Activated CD4-positive, alpha-beta T cell treated with anti-CD3 and anti-CD28 coated beads for 36 hours (primary cell): Measurements from ENCODE around the gene TCF4. TPM values are rescaled to one million over a fixed set of nuclear protein-coding genes. Genes with fewer than 3 reads are reported as not detected.

Experiments used
- ATAC-seq: fragments of 200-7000 bp; cut with Tn5 transposase; one replicate; pipeline ENCODE4 v1.10.0; 2021; ENCODE audit warnings: mild to moderate bottlenecking, moderate library complexity
- CTCF ChIA-PET: fragments of 350-600 bp; sonication (Branson Sonifier 250); formaldehyde crosslinking; loops from one replicate; lab custom pipeline; 2021; ENCODE audit warnings: antibody characterized with exemption; lab: Charles Lee
- POLR2A ChIA-PET: fragments of 350-600 bp; sonication (Branson Sonifier 250); formaldehyde crosslinking; loops from one replicate; lab custom pipeline; 2021; ENCODE audit warnings: antibody characterized with exemption, inconsistent platforms; lab: Charles Lee
- DNase-seq: peaks from one replicate; pipeline ENCODE4 v3.0.0-alpha.2; 2020
- H3K27ac Mint-ChIP-seq: one replicate; pipeline ENCODE4 v1.8.0; 2021; ENCODE audit warnings: mixed read lengths
- H3K27me3 Mint-ChIP-seq: one replicate; pipeline ENCODE4 v1.8.0; 2021; ENCODE audit warnings: mixed read lengths
- H3K36me3 Mint-ChIP-seq: one replicate; pipeline ENCODE4 v1.8.0; 2021; ENCODE audit warnings: low read depth, mixed read lengths
- H3K4me1 Mint-ChIP-seq: one replicate; pipeline ENCODE4 v1.8.0; 2021; ENCODE audit warnings: mixed read lengths
- H3K4me3 Mint-ChIP-seq: one replicate; pipeline ENCODE4 v1.8.0; 2021; ENCODE audit warnings: mild to moderate bottlenecking, moderate library complexity, mixed read lengths
- H3K9me3 Mint-ChIP-seq: one replicate; pipeline ENCODE4 v1.8.0; 2021; ENCODE audit warnings: low read depth, mixed read lengths
- intact Hi-C, 2 experiments: fragments of 100-400 bp; cut with DNase I in 1 of 2; cut with micrococcal nuclease in 1 of 2; formaldehyde crosslinking; loops; one replicate each; pipeline versions ENCODE4 v1.14.2 to v1.15.1; 2022 to 2024; cut with DNase I, micrococcal nuclease
- total RNA-seq, 2 experiments: library from RNA; stranded (reverse); gene quantifications; one replicate each; pipeline ENCODE4 v1.2.3, GENCODE V29; 2021

TCF4 gene
- total RNA-seq, 2 experiments from 2014 or later = 0.69 to 1.9 TPM

DNA sequence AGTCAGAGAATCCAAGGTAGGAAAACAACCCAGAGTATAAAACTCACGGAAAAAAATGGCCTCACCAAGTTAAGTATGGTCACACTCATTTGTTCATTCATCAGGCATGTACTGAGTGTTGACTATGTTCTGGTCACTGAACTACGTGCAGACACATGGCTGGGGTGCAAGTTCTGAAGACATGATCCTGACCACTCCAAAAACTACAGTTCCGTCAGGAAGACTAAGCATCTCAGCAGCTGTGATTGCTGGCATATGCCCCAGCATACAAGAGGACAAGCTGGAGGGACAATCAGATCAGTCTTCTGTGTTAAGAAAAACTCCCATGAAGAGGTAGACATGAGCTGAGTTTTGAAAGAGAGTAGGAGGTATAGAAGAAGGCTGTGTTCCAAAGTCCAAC lies 72.8 kb downstream of the TCF4 start:
- no peak overlapping the region for H3K27ac Mint-ChIP-seq
- no peak for ATAC-seq
- H3K27me3 Mint-ChIP-seq = no peaks in the 10 kb centered on the region
- intact Hi-C loops = no loop called here
- DNase-seq = no peak
- H3K4me1 Mint-ChIP-seq = peaks cover 4% of the 10 kb centered on the region
- no peak overlapping the region for H3K4me3 Mint-ChIP-seq
- ChIA-PET POLR2A (no interaction called here), CTCF (no interaction called here)
- H3K36me3 Mint-ChIP-seq = no peaks in the 10 kb centered on the region
- H3K9me3 Mint-ChIP-seq = no peaks in the 10 kb centered on the region

DNA sequence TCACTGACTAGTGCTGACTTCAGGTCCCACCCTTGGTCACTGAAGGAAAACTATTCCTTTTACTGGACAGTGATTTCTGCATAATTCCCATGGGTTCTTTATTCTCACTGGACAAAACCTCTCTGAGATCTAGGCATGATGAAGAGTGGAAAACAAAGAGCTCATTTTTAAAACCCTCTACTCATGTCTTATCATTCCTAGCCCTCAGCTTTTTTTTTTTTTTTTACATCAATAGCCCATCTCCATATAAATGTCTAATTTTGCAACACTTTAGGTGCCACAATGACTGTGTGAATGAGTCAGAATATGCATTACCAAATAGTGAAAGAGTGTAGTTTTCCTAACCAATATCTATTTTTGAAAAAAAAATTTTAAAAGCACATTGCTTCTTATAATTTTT lies 74.8 kb downstream of the TCF4 start:
- H3K27ac Mint-ChIP-seq = no peak overlapping the region
- intact Hi-C loops = no loop called here
- H3K4me3 Mint-ChIP-seq = no peak overlapping the region
- DNase-seq = no peak
- ChIA-PET CTCF (no interaction called here), POLR2A (interaction anchor here (0.7 kb wide), 1 partner anchor 11 kb away, joined by 6 read pairs; no protein-coding TSS in a partner anchor)
- no peaks in the 10 kb centered on the region for H3K27me3 Mint-ChIP-seq
- H3K9me3 Mint-ChIP-seq = no peaks in the 10 kb centered on the region
- no peaks in the 10 kb centered on the region for H3K36me3 Mint-ChIP-seq
- peaks cover 13% of the 10 kb centered on the region for H3K4me1 Mint-ChIP-seq
- no peak for ATAC-seq

DNA sequence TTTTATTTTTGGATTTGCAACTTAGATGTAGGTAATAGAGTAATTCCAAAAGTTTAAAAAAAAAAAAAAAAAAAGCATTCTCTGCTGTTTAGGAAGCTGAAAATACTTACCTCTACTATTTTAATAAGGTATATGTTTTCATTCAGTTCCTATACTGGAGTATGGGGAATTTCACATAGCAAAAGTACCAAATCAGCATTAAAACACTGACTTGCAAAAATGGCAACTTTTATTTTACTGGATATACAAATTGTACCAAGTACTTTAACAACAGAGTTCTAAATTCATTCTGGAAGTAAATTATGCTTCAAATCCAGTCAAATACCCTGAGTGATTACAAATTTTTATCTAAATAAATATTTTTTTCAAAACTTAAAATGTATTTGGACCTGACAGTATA lies 76.7 kb downstream of the TCF4 start:
- H3K27me3 Mint-ChIP-seq = no peaks in the 10 kb centered on the region
- H3K4me1 Mint-ChIP-seq = peaks cover 13% of the 10 kb centered on the region
- H3K4me3 Mint-ChIP-seq = no peak overlapping the region
- H3K9me3 Mint-ChIP-seq = no peaks in the 10 kb centered on the region
- H3K27ac Mint-ChIP-seq = no peak overlapping the region
- POLR2A ChIA-PET = no interaction called here
- ATAC-seq (no peak), DNase-seq (no peak)
- CTCF ChIA-PET = no interaction called here
- intact Hi-C loops = no loop called here
- H3K36me3 Mint-ChIP-seq = no peaks in the 10 kb centered on the region

DNA sequence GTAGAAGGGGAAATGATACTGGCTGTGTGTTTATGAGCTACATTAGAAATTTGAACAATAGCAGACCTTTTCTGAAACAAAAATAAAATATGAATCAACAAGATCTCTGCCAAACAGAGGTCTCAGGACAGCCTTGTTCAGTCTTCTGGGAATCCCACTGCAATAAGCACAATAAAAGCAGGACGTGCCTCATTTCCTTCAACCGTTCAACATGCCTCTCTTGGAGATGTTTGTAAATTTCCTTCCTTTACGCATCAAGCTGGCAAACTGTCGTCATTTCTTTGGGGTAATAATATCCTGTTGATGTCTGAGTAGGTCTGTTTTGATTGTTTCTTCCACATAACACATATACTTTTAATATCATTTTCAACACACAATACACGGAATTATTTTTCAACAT lies 77.2 kb downstream of the TCF4 start:
- intact Hi-C loops = no loop called here

DNA sequence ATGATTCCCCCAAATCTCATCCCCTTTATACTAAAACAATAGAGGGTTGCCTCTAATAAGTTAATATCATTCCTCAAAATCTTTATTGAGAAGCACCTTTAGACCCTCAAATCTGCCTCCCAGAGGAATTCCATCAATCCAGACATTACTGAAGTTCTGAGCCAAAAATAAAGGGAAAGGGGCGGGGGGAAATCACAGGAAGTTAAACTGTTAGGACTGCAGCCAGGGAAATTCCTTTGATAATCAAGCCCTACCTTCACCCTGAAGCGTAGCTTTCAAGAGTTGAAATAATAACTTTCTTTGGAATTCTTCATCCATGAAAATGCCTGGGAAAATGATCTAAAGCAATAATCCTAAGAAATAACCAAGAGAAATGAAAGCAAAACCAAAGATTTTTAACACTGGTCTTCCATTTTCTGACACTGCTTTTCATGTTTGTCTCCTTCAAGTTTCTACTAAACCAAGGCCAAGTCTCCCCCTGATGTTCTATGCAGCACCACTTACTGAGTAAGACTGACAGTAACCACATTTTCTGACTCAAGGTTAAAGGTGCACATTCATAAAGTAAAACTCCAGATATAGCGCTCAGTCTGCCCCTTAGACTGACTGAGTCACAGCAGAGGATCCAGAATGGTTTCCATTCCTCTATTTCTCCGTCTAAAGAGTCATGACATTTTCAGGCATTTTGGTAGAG lies 78.2 kb downstream of the TCF4 start:
- CTCF ChIA-PET = no interaction called here
- no peaks in the 10 kb centered on the region for H3K27me3 Mint-ChIP-seq
- DNase-seq = peak; percentile 6
- no peaks in the 10 kb centered on the region for H3K9me3 Mint-ChIP-seq
- ATAC-seq = peak; percentile 99
- no peak overlapping the region for H3K4me3 Mint-ChIP-seq
- intact Hi-C loops = no loop called here
- no peak overlapping the region for H3K27ac Mint-ChIP-seq
- peaks cover 13% of the 10 kb centered on the region for H3K4me1 Mint-ChIP-seq
- no peaks in the 10 kb centered on the region for H3K36me3 Mint-ChIP-seq
- POLR2A ChIA-PET = no interaction called here

More for the DNA sequence above, 77.2 kb downstream of the TCF4 start:
- Mint-ChIP-seq H3K27me3 (no peaks in the 10 kb centered on the region), H3K4me1 (peaks cover 13% of the 10 kb centered on the region), H3K4me3 (no peak overlapping the region), H3K27ac (no peak overlapping the region), H3K9me3 (no peaks in the 10 kb centered on the region), H3K36me3 (no peaks in the 10 kb centered on the region)
- ChIA-PET CTCF (no interaction called here), POLR2A (no interaction called here)
- no peak for ATAC-seq
- DNase-seq = no peak

DNA sequence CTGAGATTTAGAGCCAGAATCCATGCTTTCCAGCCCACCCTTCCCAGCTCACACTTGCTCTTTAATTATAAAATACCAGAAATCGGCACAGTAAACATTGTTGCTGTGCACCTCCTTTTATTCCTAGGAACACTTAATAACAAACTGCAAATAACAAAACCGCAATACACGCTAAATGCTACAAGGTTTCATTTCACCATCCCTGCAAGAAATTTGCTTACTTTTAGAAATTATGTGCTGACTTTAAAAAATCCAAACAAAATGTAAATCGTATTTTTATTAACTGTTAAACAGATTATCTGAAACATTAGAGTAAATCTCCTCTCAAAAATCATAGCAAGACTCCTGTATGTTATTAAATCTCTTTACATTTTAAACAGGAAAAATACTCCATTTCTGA lies 79.3 kb downstream of the TCF4 start:
- POLR2A ChIA-PET = no interaction called here
- Mint-ChIP-seq H3K36me3 (no peaks in the 10 kb centered on the region), H3K27me3 (peaks cover 2% of the 10 kb centered on the region), H3K9me3 (no peaks in the 10 kb centered on the region), H3K4me1 (peaks cover 13% of the 10 kb centered on the region), H3K27ac (no peak overlapping the region), H3K4me3 (no peak overlapping the region)
- ATAC-seq = no peak
- DNase-seq = no peak
- intact Hi-C loops = no loop called here
- CTCF ChIA-PET = interaction anchor here (0.6 kb wide), 1 partner anchor 261 kb away, joined by 4 read pairs; no protein-coding TSS in a partner anchor

DNA sequence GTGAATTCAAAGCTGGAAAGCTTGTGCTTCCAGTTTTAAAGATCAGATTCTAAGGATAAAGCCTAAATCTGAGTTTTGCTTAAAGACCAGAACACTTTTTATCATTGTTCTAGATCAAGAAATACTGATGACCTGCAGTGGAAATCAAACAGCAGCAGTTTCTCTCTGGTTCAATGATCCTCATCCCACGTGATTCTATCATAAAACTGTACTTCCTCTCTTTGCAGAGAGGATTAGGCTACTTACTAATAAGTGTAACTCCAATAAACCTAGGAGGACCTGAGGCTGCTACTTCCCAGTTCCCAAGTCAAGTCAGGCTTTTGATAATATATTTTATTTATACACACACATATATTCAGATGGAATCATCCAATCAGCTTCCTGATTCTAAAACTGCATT lies 81.9 kb downstream of the TCF4 start:
- CTCF ChIA-PET = no interaction called here
- POLR2A ChIA-PET = no interaction called here
- DNase-seq = no peak
- no peak overlapping the region for H3K27ac Mint-ChIP-seq
- intact Hi-C loops = no loop called here
- no peak for ATAC-seq
- H3K4me3 Mint-ChIP-seq = no peak overlapping the region
- no peaks in the 10 kb centered on the region for H3K9me3 Mint-ChIP-seq
- H3K4me1 Mint-ChIP-seq = peaks cover 13% of the 10 kb centered on the region
- H3K27me3 Mint-ChIP-seq = peaks cover 5% of the 10 kb centered on the region
- no peaks in the 10 kb centered on the region for H3K36me3 Mint-ChIP-seq

DNA sequence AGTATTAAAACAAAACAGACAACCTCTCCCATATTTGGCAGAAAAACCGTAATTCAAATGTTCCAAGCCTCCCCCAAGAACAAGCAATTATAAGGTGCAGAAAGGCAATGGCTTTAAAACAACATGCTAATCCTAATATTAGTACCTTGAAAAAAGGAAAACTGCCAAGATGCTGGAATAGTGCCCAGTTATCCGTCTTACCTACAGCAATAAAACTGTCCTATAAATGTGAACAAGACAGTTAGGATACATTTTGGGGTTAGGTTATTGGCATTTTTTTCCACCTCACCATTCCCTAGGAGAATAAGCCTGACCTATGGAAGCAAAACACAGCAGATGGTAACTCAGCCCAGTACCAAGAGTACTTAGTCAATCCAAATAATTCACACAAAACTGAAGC lies 83.2 kb downstream of the TCF4 start:
- DNase-seq = no peak
- H3K27me3 Mint-ChIP-seq = peaks cover 5% of the 10 kb centered on the region
- POLR2A ChIA-PET = no interaction called here
- H3K36me3 Mint-ChIP-seq = no peaks in the 10 kb centered on the region
- H3K27ac Mint-ChIP-seq = no peak overlapping the region
- H3K4me3 Mint-ChIP-seq = no peak overlapping the region
- H3K4me1 Mint-ChIP-seq = peaks cover 5% of the 10 kb centered on the region
- no peaks in the 10 kb centered on the region for H3K9me3 Mint-ChIP-seq
- ATAC-seq = no peak
- intact Hi-C loops = no loop called here
- CTCF ChIA-PET = interaction anchor here (0.7 to 1.0 kb wide), 2 partner anchors 17 to 53 kb away, joined by 3 read pairs; no protein-coding TSS in a partner anchor

DNA sequence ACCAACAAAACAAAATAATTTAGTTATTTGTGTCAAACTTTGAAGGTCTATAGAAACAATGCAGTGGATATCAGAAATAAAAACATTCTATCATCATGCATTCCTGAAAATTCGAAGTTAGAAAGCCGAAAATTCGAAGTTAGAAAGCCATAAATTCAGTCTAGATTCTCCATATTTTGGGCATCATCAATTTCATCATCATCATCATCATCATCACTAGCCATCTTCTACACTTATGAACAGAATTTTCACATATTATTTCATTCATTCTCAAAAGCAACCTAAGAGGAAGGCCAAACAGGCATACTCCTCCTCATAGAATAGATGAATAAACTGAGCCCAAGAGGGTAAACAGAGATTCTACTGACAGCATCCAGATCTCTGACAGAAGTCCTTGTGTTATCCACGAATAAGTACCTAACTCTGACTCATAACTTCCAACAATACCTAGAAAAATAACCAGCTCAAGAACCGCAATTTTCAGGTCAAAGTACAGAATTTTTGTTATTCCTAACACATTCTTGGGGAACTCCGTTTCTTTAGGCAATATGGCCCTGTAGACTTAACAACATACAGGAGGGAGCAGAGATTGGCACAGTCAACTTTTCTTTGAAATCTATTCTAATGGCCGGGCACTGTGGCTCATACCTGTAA lies 84.7 kb downstream of the TCF4 start:
- Mint-ChIP-seq H3K9me3 (no peaks in the 10 kb centered on the region), H3K36me3 (no peaks in the 10 kb centered on the region), H3K27me3 (peaks cover 7% of the 10 kb centered on the region), H3K4me1 (no peaks in the 10 kb centered on the region), H3K4me3 (no peak overlapping the region), H3K27ac (no peak overlapping the region)
- CTCF ChIA-PET = no interaction called here
- DNase-seq (no peak), ATAC-seq (no peak)
- POLR2A ChIA-PET = no interaction called here
- intact Hi-C loops = no loop called here

DNA sequence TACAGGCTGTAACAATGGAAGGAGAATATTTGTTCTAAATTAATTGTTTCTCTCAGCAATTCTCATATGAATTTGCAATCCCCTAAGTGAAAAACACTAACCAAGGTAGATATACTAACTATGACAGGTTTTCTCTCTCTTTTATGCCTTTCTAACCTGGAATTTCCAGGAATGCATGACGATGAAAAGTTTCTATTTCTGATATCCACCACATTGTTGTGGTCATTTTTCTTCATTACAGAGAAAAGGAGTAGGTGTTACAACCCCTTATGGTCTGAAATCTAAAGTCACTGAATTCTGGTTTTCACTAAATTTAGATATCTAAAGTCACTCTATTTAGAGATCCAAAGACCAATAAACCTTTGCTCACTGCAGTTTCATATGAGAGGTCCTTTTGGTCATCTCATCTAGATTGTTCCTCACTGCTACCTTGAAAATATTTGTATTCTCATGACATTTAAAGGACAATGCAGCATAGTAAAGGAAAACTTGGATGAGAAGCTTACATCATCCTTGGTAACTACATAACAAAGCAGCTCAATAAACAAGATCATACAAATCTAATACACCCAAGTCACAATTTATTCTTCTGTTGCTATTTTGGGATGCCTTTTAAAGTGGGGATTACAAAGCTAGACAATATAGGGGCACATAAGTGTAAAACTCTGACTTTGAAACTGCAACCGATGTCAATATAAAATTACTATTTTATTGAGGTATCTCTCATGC lies 85.8 kb downstream of the TCF4 start:
- no peak overlapping the region for H3K4me3 Mint-ChIP-seq
- POLR2A ChIA-PET = interaction anchor here (0.6 kb wide), 1 partner anchor 11 kb away, joined by 6 read pairs; no protein-coding TSS in a partner anchor
- H3K27me3 Mint-ChIP-seq = peaks cover 9% of the 10 kb centered on the region
- no peaks in the 10 kb centered on the region for H3K36me3 Mint-ChIP-seq
- intact Hi-C loops = no loop called here
- CTCF ChIA-PET = interaction anchor here (0.7 kb wide), 1 partner anchor 86 kb away, joined by 3 read pairs; no protein-coding TSS in a partner anchor
- no peaks in the 10 kb centered on the region for H3K9me3 Mint-ChIP-seq
- no peak for ATAC-seq
- no peak for DNase-seq
- H3K27ac Mint-ChIP-seq = no peak overlapping the region
- no peaks in the 10 kb centered on the region for H3K4me1 Mint-ChIP-seq

DNA sequence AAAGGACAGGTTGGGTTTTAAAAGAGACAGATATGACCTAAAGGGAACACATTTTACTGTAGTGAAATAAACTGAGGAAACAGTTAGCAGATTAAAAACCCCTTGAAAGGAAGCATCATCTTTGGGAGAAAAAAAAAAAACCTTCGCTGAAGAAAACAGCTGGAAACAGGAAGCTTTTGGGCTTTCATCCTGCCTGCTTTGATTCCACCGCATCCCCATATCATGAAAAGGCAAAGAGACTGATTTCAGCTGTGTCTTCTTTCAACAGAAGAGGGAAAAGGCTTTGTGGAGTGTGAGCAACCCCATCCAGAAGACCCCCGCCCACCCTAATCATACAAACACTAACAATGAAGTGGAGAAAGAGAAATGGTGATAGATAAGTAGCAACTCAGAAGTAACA lies 86.4 kb downstream of the TCF4 start:
- no peak for ATAC-seq
- H3K27ac Mint-ChIP-seq = no peak overlapping the region
- CTCF ChIA-PET = interaction anchor here (0.7 kb wide), 1 partner anchor 86 kb away, joined by 3 read pairs; no protein-coding TSS in a partner anchor
- H3K4me1 Mint-ChIP-seq = no peaks in the 10 kb centered on the region
- no peaks in the 10 kb centered on the region for H3K36me3 Mint-ChIP-seq
- H3K4me3 Mint-ChIP-seq = no peak overlapping the region
- peaks cover 9% of the 10 kb centered on the region for H3K27me3 Mint-ChIP-seq
- intact Hi-C loops = no loop called here
- no peak for DNase-seq
- POLR2A ChIA-PET = no interaction called here
- H3K9me3 Mint-ChIP-seq = no peaks in the 10 kb centered on the region
